AG10803 (cell line): Measurements from ENCODE around the gene AIFM2.

ENCODE experiments used
- DNase-seq: peaks from one replicate; pipeline ENCODE4 v3.0.0; 2010; ENCODE audit warnings: low read depth
- H3K4me3 ChIP-seq: 2 replicates; pipeline ENCODE4 v1.5.1; 2011; ENCODE audit warnings: mild to moderate bottlenecking, low read length, control low read depth
- CTCF ChIP-seq: conservative IDR thresholded peaks from 2 replicates; pipeline ENCODE4 v1.5.1; 2011; ENCODE audit warnings: mild to moderate bottlenecking, low read length, control low read depth, inconsistent platforms

Gene AIFM2

GRCh38 chr10:70139151-70139996 lies 6.7 kb upstream of the AIFM2 start:
- TF ChIP-seq CTCF, result no peak
- no peak for DNase-seq
- no peak overlapping the region for H3K4me3 ChIP-seq

GRCh38 chr10:70137927-70138883 lies 5.6 kb upstream of the AIFM2 start:
- no peak for DNase-seq
- TF ChIP-seq CTCF, result no peak
- no peak overlapping the region for H3K4me3 ChIP-seq

GRCh38 chr10:70137135-70137534 lies 4.5 kb upstream of the AIFM2 start:
- no peak for TF ChIP-seq CTCF

GRCh38 chr10:70135684-70136083 lies 3.1 kb upstream of the AIFM2 start:
- no peak for TF ChIP-seq CTCF
- H3K4me3 ChIP-seq, result no peak overlapping the region
- DNase-seq, result no peak

More at GRCh38 chr10:70137135-70137534, 4.5 kb upstream of the AIFM2 start:
- no peak overlapping the region for H3K4me3 ChIP-seq
- no peak for DNase-seq

- DNase-seq, result no peak
- no peak overlapping the region for H3K4me3 ChIP-seq
- no peak for TF ChIP-seq CTCF
Observed at GRCh38 chr10:70135046-70135445, 2.4 kb upstream of the AIFM2 start.

- TF ChIP-seq CTCF, result no peak
- no peak for DNase-seq
- H3K4me3 ChIP-seq, result peak overlapping the region; percentile 79
Observed at GRCh38 chr10:70131560-70131937, 1.1 kb downstream of the AIFM2 start.
